HepG2 (cell line): ENCODE measurements around the gene CORO7. TPM values are rescaled to one million over a fixed set of nuclear protein-coding genes. Genes with fewer than 3 reads are reported as not detected.

Experiments used
- PHF21A ChIP-seq: sonication (generic); formaldehyde crosslinking; IDR thresholded peaks from 2 replicates; pipeline ENCODE4 v1.5.0; 2020; ENCODE audit warnings: mild to moderate bottlenecking, missing genetic modification reagents
- SOX13 ChIP-seq, 3 experiments: fragments of 450-650 bp in 1 of 3; sonication (generic) in 1 of 3; formaldehyde crosslinking in 1 of 3; IDR thresholded peaks in 2 of 3; conservative IDR thresholded peaks in 1 of 3; 2 replicates each; pipeline versions ENCODE4 v1.5.0 to v1.6.1; 2016 to 2020; ENCODE audit warnings: antibody characterized with exemption in 1 of 3, mild to moderate bottlenecking in 1 of 3, missing compliant biosample characterization in 1 of 3, missing genetic modification reagents in 1 of 3, moderate library complexity in 1 of 3
- ZFP62 ChIP-seq: sonication (generic); formaldehyde crosslinking; IDR thresholded peaks from 2 replicates; pipeline ENCODE4 v1.4.0; 2020; ENCODE audit warnings: missing genetic modification reagents
- polyA plus RNA-seq, 8 experiments: library from polyadenylated mRNA; depleted of rRNA in 3 of 8; stranded (reverse) in 7 of 8; unstranded in 1 of 8; fragments of >200 nt; fragmentation: Illumina TruSeq in 4 of 8; extraction: Trizol in 4 of 8; gene quantifications; 2 replicates each; pipeline versions ENCODE4 v1.2.1 to v1.2.3, GENCODE V29; 2011 to 2016; ENCODE audit warnings: low read depth in 4 of 8, missing spikeins in 1 of 8, mixed read lengths in 1 of 8; ENCODE audit not compliant: insufficient read depth in 1 of 8
- total RNA-seq, 5 experiments: library from RNA; depleted of rRNA; stranded (reverse); fragments of >200 nt; fragmentation: Illumina TruSeq; extraction: Trizol; gene quantifications; 2 replicates each; pipeline ENCODE4 v1.2.3, GENCODE V29; 2016; ENCODE audit warnings: low read depth in 1 of 5
- TF ChIP-seq, protein P1 (sequence below): sonication (generic); formaldehyde crosslinking; IDR thresholded peaks from 2 replicates; pipeline ENCODE4 v1.5.0; 2020; ENCODE audit warnings: mild to moderate bottlenecking, missing genetic modification reagents
- TF ChIP-seq, protein P2 (sequence below): sonication (generic); formaldehyde crosslinking; IDR thresholded peaks from 2 replicates; pipeline ENCODE4 v1.4.0; 2020; ENCODE audit warnings: mild to moderate bottlenecking, missing genetic modification reagents
- TF ChIP-seq, protein P3 (sequence below): sonication (generic); formaldehyde crosslinking; IDR thresholded peaks from 2 replicates; pipeline ENCODE4 v1.4.0; 2020; ENCODE audit warnings: mild to moderate bottlenecking, missing genetic modification reagents
- TF ChIP-seq, protein P4 (sequence below): sonication (generic); formaldehyde crosslinking; IDR thresholded peaks from 2 replicates; pipeline ENCODE4; 2020; ENCODE audit warnings: missing genetic modification reagents, mild to moderate bottlenecking, borderline replicate concordance
- TF ChIP-seq, protein P5 (sequence below): sonication (generic); formaldehyde crosslinking; IDR thresholded peaks from 2 replicates; pipeline ENCODE4 v1.4.0; 2020; ENCODE audit warnings: missing genetic modification reagents

Gene CORO7
- total and polyA plus RNA-seq, 2 of the 13 experiments (the other 11 are each of a cell fraction or from before 2014, with no cell fraction given), result 9.9 to 14.3 TPM

DNA sequence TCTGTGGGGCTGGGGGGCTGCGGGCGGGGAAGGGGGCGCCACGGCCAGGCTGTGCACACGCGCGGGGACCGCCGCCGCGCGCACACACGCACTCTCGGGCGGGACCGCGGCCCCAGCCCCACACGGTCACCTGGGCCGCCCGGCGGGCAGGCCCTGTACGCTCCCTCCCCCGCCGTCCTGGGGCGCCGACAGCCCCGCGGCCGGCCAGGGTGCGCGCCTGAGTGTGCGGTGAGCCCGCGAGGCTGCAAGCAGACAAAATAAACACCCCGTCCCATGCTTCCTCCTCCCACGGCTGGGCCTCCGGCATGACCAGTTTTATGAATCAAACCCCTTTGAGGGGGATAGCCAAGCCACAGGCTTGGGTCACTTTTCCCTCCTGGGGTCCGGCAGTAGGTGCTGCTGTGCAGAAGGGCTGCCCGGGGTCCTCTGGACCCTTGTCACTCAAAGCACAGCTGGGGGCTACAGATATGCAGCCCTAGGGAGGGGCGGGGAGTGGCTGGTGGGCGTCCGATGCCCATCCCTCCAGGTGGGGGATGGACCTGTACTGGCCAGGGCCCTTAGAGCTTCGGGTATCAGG is 44.3 kb downstream of the CORO7 start (continued):
- TF ChIP-seq, protein P1, sequence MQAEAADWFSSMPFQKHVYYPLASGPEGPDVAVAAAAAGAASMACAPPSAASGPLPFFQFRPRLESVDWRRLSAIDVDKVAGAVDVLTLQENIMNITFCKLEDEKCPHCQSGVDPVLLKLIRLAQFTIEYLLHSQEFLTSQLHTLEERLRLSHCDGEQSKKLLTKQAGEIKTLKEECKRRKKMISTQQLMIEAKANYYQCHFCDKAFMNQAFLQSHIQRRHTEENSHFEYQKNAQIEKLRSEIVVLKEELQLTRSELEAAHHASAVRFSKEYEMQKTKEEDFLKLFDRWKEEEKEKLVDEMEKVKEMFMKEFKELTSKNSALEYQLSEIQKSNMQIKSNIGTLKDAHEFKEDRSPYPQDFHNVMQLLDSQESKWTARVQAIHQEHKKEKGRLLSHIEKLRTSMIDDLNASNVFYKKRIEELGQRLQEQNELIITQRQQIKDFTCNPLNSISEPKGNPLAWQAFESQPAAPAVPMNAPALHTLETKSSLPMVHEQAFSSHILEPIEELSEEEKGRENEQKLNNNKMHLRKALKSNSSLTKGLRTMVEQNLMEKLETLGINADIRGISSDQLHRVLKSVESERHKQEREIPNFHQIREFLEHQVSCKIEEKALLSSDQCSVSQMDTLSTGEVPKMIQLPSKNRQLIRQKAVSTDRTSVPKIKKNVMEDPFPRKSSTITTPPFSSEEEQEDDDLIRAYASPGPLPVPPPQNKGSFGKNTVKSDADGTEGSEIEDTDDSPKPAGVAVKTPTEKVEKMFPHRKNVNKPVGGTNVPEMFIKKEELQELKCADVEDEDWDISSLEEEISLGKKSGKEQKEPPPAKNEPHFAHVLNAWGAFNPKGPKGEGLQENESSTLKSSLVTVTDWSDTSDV (CRISPR knock-in tag), result 0 out of 2 replicates have a peak, but pooled peaks have one; percentile 44
- TF ChIP-seq, protein P2, sequence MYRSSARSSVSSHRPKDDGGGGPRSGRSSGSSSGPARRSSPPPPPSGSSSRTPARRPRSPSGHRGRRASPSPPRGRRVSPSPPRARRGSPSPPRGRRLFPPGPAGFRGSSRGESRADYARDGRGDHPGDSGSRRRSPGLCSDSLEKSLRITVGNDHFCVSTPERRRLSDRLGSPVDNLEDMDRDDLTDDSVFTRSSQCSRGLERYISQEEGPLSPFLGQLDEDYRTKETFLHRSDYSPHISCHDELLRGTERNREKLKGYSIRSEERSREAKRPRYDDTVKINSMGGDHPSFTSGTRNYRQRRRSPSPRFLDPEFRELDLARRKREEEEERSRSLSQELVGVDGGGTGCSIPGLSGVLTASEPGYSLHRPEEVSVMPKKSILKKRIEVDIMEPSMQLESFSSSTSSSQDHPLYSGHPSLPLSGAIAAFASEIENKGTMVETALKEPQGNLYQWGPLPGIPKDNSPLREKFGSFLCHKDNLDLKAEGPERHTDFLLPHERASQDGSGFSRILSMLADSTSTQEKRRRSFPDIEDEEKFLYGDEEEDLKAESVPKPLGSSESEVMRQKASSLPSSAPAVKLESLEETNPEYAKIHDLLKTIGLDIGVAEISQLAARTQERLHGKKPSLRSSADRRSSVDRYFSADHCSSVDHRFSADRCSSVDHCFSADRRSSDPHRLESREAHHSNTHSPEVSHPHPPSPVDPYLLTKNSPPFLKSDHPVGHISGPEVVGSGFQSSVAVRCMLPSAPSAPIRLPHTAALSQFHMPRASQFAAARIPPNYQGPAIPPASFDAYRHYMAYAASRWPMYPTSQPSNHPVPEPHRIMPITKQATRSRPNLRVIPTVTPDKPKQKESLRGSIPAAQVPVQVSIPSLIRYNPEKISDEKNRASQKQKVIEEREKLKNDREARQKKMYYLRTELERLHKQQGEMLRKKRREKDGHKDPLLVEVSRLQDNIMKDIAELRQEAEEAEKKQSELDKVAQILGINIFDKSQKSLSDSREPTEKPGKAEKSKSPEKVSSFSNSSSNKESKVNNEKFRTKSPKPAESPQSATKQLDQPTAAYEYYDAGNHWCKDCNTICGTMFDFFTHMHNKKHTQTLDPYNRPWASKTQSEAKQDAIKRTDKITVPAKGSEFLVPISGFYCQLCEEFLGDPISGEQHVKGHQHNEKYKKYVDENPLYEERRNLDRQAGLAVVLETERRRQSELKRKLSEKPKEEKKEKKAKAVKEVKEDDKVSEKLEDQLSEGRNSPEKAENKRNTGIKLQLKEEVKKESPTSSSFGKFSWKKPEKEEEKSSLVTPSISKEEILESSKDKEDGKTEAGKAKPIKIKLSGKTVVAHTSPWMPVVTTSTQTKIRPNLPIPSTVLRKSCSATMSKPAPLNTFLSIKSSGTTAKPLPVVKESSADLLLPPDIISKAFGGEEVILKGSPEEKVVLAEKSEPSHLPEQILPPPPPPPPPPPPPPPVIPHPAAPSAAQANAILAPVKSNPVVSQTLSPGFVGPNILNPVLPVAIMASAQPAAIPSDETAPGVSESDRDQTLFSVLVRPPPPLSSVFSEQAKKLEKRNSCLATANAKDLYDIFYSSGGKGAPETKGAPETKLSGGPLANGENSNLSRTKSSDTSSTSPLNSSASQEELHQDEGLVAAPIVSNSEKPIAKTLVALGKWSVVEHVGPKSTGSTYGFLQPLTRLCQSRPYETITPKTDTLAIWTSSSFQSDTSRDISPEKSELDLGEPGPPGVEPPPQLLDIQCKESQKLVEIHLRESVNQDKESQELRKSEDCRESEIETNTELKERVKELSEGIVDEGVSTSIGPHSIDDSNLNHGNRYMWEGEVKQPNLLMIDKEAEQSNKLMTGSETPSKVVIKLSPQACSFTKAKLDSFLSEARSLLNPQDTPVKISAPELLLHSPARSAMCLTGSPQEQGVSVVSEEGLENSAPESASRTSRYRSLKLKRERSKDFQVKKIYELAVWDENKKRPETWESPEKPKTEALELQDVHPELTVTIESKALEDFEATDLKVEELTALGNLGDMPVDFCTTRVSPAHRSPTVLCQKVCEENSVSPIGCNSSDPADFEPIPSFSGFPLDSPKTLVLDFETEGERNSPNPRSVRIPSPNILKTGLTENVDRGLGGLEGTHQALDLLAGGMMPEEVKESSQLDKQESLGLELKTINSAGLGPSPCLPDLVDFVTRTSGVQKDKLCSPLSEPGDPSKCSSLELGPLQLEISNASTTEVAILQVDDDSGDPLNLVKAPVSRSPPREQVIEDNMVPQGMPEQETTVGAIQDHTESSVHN, result no peak
- TF ChIP-seq, protein P3, sequence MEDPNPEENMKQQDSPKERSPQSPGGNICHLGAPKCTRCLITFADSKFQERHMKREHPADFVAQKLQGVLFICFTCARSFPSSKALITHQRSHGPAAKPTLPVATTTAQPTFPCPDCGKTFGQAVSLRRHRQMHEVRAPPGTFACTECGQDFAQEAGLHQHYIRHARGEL, result peak; percentile 72; the same call in 1 of the 2 replicates
- TF ChIP-seq PHF21A (CRISPR knock-in tag) (no peak), ZFP62 (no peak), SOX13 (IDR thresholded peaks at IDR 0.05) (no peak), SOX13 (CRISPR knock-in tag; conservative IDR thresholded peaks at IDR 0.05 in 1 of 2, IDR thresholded peaks at IDR 0.05 in 1 of 2) (no peak)
- TF ChIP-seq, protein P4, sequence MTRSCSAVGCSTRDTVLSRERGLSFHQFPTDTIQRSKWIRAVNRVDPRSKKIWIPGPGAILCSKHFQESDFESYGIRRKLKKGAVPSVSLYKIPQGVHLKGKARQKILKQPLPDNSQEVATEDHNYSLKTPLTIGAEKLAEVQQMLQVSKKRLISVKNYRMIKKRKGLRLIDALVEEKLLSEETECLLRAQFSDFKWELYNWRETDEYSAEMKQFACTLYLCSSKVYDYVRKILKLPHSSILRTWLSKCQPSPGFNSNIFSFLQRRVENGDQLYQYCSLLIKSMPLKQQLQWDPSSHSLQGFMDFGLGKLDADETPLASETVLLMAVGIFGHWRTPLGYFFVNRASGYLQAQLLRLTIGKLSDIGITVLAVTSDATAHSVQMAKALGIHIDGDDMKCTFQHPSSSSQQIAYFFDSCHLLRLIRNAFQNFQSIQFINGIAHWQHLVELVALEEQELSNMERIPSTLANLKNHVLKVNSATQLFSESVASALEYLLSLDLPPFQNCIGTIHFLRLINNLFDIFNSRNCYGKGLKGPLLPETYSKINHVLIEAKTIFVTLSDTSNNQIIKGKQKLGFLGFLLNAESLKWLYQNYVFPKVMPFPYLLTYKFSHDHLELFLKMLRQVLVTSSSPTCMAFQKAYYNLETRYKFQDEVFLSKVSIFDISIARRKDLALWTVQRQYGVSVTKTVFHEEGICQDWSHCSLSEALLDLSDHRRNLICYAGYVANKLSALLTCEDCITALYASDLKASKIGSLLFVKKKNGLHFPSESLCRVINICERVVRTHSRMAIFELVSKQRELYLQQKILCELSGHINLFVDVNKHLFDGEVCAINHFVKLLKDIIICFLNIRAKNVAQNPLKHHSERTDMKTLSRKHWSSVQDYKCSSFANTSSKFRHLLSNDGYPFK (CRISPR knock-in tag), result no peak
- TF ChIP-seq, protein P5, sequence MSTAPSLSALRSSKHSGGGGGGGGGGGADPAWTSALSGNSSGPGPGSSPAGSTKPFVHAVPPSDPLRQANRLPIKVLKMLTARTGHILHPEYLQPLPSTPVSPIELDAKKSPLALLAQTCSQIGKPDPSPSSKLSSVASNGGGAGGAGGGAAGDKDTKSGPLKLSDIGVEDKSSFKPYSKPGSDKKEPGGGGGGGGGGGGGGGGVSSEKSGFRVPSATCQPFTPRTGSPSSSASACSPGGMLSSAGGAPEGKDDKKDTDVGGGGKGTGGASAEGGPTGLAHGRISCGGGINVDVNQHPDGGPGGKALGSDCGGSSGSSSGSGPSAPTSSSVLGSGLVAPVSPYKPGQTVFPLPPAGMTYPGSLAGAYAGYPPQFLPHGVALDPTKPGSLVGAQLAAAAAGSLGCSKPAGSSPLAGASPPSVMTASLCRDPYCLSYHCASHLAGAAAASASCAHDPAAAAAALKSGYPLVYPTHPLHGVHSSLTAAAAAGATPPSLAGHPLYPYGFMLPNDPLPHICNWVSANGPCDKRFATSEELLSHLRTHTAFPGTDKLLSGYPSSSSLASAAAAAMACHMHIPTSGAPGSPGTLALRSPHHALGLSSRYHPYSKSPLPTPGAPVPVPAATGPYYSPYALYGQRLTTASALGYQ (CRISPR knock-in tag), result no peak
